Brain microvascular endothelial cell (primary cell): ENCODE data around the gene FBRSL1.

ENCODE experiments used
- DNase-seq: peaks from one replicate; pipeline ENCODE4 v3.0.0-alpha.2; 2020
- H3K27ac ChIP-seq: fragments of 250-450 bp; sonication (Bioruptor Pico); 2 replicates; pipeline ENCODE4 v1.5.1; 2020; ENCODE audit warnings: mild to moderate bottlenecking, moderate library complexity
- H3K27me3 ChIP-seq: fragments of 250-450 bp; sonication (Bioruptor Pico); replicated peaks from 2 replicates; pipeline ENCODE4 v1.5.1; 2020; ENCODE audit warnings: mild to moderate bottlenecking
- H3K36me3 ChIP-seq: fragments of 250-450 bp; sonication (Bioruptor Pico); replicated peaks from 2 replicates; pipeline ENCODE4 v1.5.1; 2020; ENCODE audit warnings: mild to moderate bottlenecking
- H3K4me3 ChIP-seq: 2 replicates; pipeline ENCODE4 v1.5.1; 2011; ENCODE audit warnings: low read depth, mild to moderate bottlenecking, control low read depth, low read length, moderate library complexity
- in situ Hi-C: cut with HindIII; loops from 2 replicates; pipeline ENCODE4 v1.10.0; 2017; ENCODE audit warnings: low sequenced_read_pairs, low pct_ligation_motif_present
- TF ChIP-seq, protein P1 (sequence below): IDR thresholded peaks from 2 replicates; pipeline ENCODE4 v1.5.1; 2011; ENCODE audit warnings: low read depth, mild to moderate bottlenecking, moderate library complexity, low read length, control low read depth, inconsistent platforms; ENCODE audit errors: missing control alignments

Gene FBRSL1

DNA sequence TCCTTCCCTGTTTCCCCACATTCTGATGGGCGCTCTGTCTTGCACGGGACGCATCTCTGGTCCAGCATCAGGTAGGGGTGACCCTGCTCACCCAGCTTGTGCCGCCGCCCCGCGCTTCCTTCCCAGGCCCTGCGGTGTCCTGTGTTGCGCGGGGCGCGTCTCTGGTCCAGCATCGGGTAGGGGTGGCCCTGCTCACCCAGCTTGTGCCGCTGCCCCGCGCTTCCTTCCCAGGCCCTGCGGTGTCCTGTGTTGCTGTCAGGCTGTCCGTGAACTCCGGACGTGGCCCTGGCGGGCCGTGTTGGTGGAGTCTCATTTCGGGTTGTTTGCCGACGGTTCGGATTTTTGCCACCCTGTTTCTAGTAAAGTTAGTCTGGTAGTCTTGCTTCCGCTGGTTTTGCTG lies 6.8 kb downstream of the FBRSL1 start:
- in situ Hi-C loops = no loop called here
- TF ChIP-seq, protein P1, sequence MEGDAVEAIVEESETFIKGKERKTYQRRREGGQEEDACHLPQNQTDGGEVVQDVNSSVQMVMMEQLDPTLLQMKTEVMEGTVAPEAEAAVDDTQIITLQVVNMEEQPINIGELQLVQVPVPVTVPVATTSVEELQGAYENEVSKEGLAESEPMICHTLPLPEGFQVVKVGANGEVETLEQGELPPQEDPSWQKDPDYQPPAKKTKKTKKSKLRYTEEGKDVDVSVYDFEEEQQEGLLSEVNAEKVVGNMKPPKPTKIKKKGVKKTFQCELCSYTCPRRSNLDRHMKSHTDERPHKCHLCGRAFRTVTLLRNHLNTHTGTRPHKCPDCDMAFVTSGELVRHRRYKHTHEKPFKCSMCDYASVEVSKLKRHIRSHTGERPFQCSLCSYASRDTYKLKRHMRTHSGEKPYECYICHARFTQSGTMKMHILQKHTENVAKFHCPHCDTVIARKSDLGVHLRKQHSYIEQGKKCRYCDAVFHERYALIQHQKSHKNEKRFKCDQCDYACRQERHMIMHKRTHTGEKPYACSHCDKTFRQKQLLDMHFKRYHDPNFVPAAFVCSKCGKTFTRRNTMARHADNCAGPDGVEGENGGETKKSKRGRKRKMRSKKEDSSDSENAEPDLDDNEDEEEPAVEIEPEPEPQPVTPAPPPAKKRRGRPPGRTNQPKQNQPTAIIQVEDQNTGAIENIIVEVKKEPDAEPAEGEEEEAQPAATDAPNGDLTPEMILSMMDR = no peak

DNA sequence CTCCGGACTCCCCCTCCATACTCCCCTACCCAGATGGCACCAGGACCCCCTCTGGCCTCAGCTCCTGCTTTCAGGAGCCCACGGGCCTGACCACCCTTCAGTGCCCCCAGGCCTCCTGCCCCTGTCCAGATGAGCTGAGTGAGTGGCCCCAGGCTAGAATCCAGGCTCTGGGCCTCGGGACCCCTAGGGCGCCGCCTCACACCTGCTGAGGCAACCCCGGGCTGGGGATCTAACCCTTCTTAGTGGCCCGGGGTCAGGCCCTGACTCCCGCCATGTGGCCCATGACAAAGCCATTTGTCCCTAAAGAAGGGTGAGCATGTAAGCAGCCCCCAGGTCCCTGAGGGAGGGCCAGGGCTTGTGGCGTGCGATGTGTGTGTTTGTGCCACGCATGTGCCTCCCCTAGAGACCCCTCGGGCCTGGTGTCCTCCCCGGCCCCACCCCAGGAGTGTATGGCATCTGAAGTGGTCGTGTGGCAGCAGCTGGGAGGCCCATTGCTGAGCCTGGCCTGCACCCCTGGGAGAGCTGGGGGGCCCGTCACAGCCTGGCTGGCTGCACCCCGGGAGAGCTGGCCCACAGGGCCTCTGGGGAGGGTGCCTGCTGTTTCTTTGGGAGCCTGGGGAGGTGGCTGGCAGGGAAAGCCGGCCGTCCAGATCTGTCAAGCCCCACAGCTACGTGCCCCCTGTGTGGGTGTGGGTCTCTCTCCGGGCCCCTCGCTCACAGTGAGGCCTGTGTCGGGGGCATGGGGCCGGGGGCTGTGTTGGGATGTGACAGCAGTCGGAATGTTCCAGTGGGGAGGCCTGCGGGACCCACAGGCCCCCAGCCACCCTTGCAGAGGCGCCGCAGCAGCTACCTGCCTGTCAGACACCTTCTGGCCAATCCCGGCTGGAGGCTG lies 7.8 kb downstream of the FBRSL1 start:
- TF ChIP-seq, protein P1 = no peak
- in situ Hi-C loops = no loop called here
- H3K27me3 ChIP-seq = no peaks in the 10 kb centered on the region
- no peaks in the 10 kb centered on the region for H3K36me3 ChIP-seq
- DNase-seq = no peak
- no peak overlapping the region for H3K4me3 ChIP-seq
- H3K27ac ChIP-seq = no peak overlapping the region

More for the DNA sequence above, 6.8 kb downstream of the FBRSL1 start:
- H3K27ac ChIP-seq = no peak overlapping the region
- no peaks in the 10 kb centered on the region for H3K36me3 ChIP-seq
- no peak overlapping the region for H3K4me3 ChIP-seq
- no peak for DNase-seq
- no peaks in the 10 kb centered on the region for H3K27me3 ChIP-seq

DNA sequence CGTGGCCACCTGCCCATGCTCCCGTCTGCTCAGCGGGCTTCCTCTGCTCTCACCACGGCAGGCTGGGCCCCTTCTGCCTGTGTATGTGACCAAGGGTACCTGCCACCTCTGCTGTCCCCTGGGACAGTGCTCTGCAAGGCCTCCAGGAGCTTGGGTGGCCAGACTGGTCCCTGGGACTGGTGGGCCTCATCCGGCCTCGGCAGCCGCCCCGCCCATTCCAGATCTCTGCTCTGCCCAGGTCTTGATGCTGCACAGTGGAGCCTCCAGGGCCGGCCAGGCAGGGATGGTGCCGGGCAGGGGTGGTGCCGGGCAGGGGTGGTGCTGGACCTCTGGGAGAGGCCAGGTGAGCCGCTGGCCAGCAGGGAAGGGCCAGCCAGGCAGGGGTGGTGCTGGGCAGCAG lies 9.0 kb downstream of the FBRSL1 start:
- TF ChIP-seq, protein P1 = no peak

DNA sequence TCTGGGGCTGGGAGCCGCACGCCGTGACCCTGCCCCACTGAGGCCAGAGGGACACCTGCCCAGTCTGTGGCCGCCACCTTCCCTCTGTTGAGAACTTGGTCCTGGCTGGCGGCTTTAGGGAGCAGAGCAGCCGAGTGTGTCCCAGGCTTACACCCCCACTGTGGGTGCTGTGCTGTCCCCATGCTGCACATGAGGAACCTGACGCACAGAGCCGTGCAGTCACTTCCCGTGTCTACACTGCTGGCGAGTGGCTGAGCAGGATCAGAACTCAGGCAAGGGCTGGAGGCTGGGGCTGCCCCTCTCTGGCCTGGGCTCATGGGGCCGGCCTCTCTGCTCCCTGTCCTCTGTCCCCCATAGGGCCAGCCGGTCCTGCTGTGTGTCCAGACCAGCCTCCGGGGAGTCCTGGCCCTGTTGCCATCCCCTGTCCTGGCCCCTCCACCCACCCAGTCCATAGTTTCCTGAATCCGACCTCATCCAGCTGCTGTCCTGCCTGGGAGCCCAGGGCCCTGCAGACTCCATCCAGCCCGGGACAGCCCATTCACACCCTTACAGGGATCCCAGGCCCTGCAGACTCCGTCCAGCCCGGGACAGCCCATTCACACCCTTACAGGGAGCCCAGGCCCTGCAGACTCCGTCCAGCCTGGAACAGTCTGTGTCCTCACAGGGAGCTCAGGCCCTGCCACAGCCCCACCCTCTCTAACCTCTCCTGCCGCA lies 10.3 kb downstream of the FBRSL1 start:
- H3K27me3 ChIP-seq = no peaks in the 10 kb centered on the region
- TF ChIP-seq, protein P1 = no peak
- H3K27ac ChIP-seq = no peak overlapping the region
- DNase-seq = no peak
- no peak overlapping the region for H3K4me3 ChIP-seq
- no peaks in the 10 kb centered on the region for H3K36me3 ChIP-seq
- in situ Hi-C loops = no loop called here

More for the DNA sequence above, 9.0 kb downstream of the FBRSL1 start:
- Histone ChIP-seq H3K27ac (no peak overlapping the region), H3K4me3 (no peak overlapping the region), H3K36me3 (no peaks in the 10 kb centered on the region), H3K27me3 (no peaks in the 10 kb centered on the region)
- no peak for DNase-seq
- in situ Hi-C loops = no loop called here

DNA sequence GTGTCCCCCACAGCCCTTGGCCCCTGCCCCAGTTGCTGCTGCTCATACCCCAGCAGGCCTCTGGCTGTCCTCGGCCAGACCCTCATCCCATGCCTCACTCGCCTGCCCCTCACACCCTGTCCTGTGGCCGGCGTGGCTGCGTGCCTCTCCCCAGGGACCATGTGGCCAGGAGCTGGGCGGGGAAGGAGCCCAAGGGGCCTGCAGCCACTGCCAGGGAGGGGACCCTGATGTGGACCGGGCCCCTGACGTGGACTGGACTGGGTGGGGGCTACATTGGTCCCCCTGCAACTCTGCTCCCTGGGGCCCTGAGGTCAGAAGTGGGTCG lies 10.9 kb downstream of the FBRSL1 start:
- no peaks in the 10 kb centered on the region for H3K27me3 ChIP-seq
- in situ Hi-C loops = no loop called here
- H3K36me3 ChIP-seq = no peaks in the 10 kb centered on the region
- TF ChIP-seq, protein P1 = no peak
- H3K27ac ChIP-seq = no peak overlapping the region
- H3K4me3 ChIP-seq = no peak overlapping the region
- no peak for DNase-seq
